WTC11 (cell line): Measurements from ENCODE around the gene PNPO. TPM values are rescaled to one million over a fixed set of nuclear protein-coding genes. Genes with fewer than 3 reads are reported as not detected.
A peak's percentile ranks its signal among the peaks of the same experiment; 100 is the strongest.

Source experiments
- ATAC-seq: fragments of 200-7000 bp; cut with Tn5 transposase; 2 replicates; pipeline ENCODE4 v1.10.0; 2021; ENCODE audit warnings: mild to moderate bottlenecking, moderate library complexity
- CTCF ChIA-PET: fragments of 300-600 bp; sonication (Branson Sonifier 250); formaldehyde crosslinking; loops from one replicate; lab custom pipeline; 2021; ENCODE audit warnings: antibody characterized with exemption; lab: Charles Lee
- POLR2A ChIA-PET: fragments of 350-600 bp; sonication (Branson Sonifier 250); formaldehyde crosslinking; loops from one replicate; lab custom pipeline; 2021; ENCODE audit warnings: antibody characterized with exemption; lab: Charles Lee
- DNase-seq: peaks from one replicate; pipeline ENCODE4 v3.0.0; 2021; ENCODE audit warnings: low spot score
- H3K27ac Mint-ChIP-seq: 2 replicates; pipeline ENCODE4 v1.8.0; 2021; ENCODE audit warnings: mixed read lengths
- H3K27me3 Mint-ChIP-seq: 2 replicates; pipeline ENCODE4 v1.8.0; 2021; ENCODE audit warnings: low read depth, mild to moderate bottlenecking, moderate library complexity, mixed read lengths
- H3K36me3 Mint-ChIP-seq: 2 replicates; pipeline ENCODE4 v1.8.0; 2021; ENCODE audit warnings: mixed read lengths
- H3K4me1 Mint-ChIP-seq: 2 replicates; pipeline ENCODE4 v1.8.0; 2022; ENCODE audit warnings: mixed read lengths
- H3K4me3 Mint-ChIP-seq: 2 replicates; pipeline ENCODE4 v1.8.0; 2021; ENCODE audit warnings: mild to moderate bottlenecking, moderate library complexity, mixed read lengths
- H3K9me3 Mint-ChIP-seq: 2 replicates; pipeline ENCODE4 v1.8.0; 2021; ENCODE audit warnings: mixed read lengths
- CREB1 ChIP-seq: sonication (generic); formaldehyde crosslinking; IDR thresholded peaks from 2 replicates; pipeline ENCODE4 v1.8.0; 2023; ENCODE audit warnings: mild to moderate bottlenecking, missing genetic modification reagents
- EMX1 ChIP-seq: fragments of 250-450 bp; sonication (Bioruptor Pico); IDR thresholded peaks from 2 replicates; pipeline ENCODE4 v1.8.0; 2021; ENCODE audit warnings: mild to moderate bottlenecking
- FOXK1 ChIP-seq: sonication (generic); formaldehyde crosslinking; IDR thresholded peaks from 2 replicates; pipeline ENCODE4 v1.8.0; 2022; ENCODE audit warnings: mild to moderate bottlenecking, moderate library complexity, missing genetic modification reagents
- FOXP1 ChIP-seq: sonication (generic); formaldehyde crosslinking; IDR thresholded peaks from 2 replicates; pipeline ENCODE4 v1.8.0; 2022; ENCODE audit warnings: missing genetic modification reagents, mild to moderate bottlenecking, moderate library complexity, borderline replicate concordance
- JAZF1 ChIP-seq: fragments of 250-450 bp; sonication (Bioruptor Pico); IDR thresholded peaks from 2 replicates; pipeline ENCODE4 v1.9.0; 2021; ENCODE audit warnings: moderate library complexity, mild to moderate bottlenecking, inconsistent platforms
- KAT7 ChIP-seq: sonication (generic); formaldehyde crosslinking; IDR thresholded peaks from 2 replicates; pipeline ENCODE4 v1.8.1; 2023; ENCODE audit warnings: missing genetic modification reagents, mild to moderate bottlenecking, borderline replicate concordance
- OVOL2 ChIP-seq: fragments of 250-450 bp; sonication (Bioruptor Pico); IDR thresholded peaks from 2 replicates; pipeline ENCODE4 v1.9.0; 2021; ENCODE audit warnings: mild to moderate bottlenecking, borderline replicate concordance
- RELA ChIP-seq: sonication (generic); formaldehyde crosslinking; IDR thresholded peaks from 2 replicates; pipeline ENCODE4 v1.8.1; 2022; ENCODE audit warnings: missing genetic modification reagents, mild to moderate bottlenecking, borderline replicate concordance
- RORB ChIP-seq: fragments of 250-450 bp; sonication (Bioruptor Pico); IDR thresholded peaks from 2 replicates; pipeline ENCODE4 v1.9.0; 2021; ENCODE audit warnings: mild to moderate bottlenecking
- SMAD3 ChIP-seq: sonication (generic); formaldehyde crosslinking; IDR thresholded peaks from 2 replicates; pipeline ENCODE4 v1.8.0; 2022; ENCODE audit warnings: missing genetic modification reagents, mild to moderate bottlenecking, borderline replicate concordance
- STAT6 ChIP-seq: sonication (generic); formaldehyde crosslinking; conservative IDR thresholded peaks from 2 replicates; pipeline ENCODE4 v1.8.1; 2023; ENCODE audit warnings: mild to moderate bottlenecking, low read depth, missing genetic modification reagents, moderate library complexity
- TCF7 ChIP-seq: sonication (generic); formaldehyde crosslinking; IDR thresholded peaks from 2 replicates; pipeline ENCODE4 v1.8.0; 2022; ENCODE audit warnings: mild to moderate bottlenecking, low read depth, missing genetic modification reagents, moderate library complexity
- ZNF317 ChIP-seq: sonication (generic); formaldehyde crosslinking; IDR thresholded peaks from 2 replicates; pipeline ENCODE4 v1.8.1; 2023; ENCODE audit warnings: low read depth, mild to moderate bottlenecking, moderate library complexity, missing genetic modification reagents, borderline replicate concordance
- total RNA-seq: library from RNA; stranded (reverse); gene quantifications from 3 replicates; pipeline ENCODE4 v1.2.3, GENCODE V29; 2021
- TF ChIP-seq, protein P1 (sequence below): sonication (generic); formaldehyde crosslinking; IDR thresholded peaks from 2 replicates; pipeline ENCODE4 v1.8.1; 2023; ENCODE audit warnings: mild to moderate bottlenecking, missing genetic modification reagents, borderline replicate concordance
- TF ChIP-seq, protein P2 (sequence below): fragments of 250-450 bp; sonication (Bioruptor Pico); IDR thresholded peaks from 2 replicates; pipeline ENCODE4 v1.9.0; 2021; ENCODE audit warnings: mild to moderate bottlenecking
- TF ChIP-seq, protein P3 (sequence below): sonication (generic); formaldehyde crosslinking; IDR thresholded peaks from 2 replicates; pipeline ENCODE4 v1.8.1; 2022; ENCODE audit warnings: low read depth, missing genetic modification reagents, borderline replicate concordance
- TF ChIP-seq, protein P4 (sequence below): sonication (generic); formaldehyde crosslinking; conservative IDR thresholded peaks from 2 replicates; pipeline ENCODE4 v1.8.1; 2022; ENCODE audit warnings: mild to moderate bottlenecking, missing genetic modification reagents
- TF ChIP-seq, protein P5 (sequence below): sonication (generic); formaldehyde crosslinking; IDR thresholded peaks from 2 replicates; pipeline ENCODE4 v1.8.1; 2022; ENCODE audit warnings: low read depth, mild to moderate bottlenecking, moderate library complexity, missing genetic modification reagents, borderline replicate concordance
- TF ChIP-seq, protein P6 (sequence below): sonication (generic); formaldehyde crosslinking; IDR thresholded peaks from 2 replicates; pipeline ENCODE4 v1.8.1; 2023; ENCODE audit warnings: mild to moderate bottlenecking, missing genetic modification reagents, moderate library complexity

Gene PNPO
- total RNA-seq, 1 experiment from 2014 or later = 12.2 TPM

GRCh38 chr17:47894498-47895346, 46.6 kb upstream of the PNPO start:
- Mint-ChIP-seq H3K4me1 (peaks cover 27% of the 10 kb centered on the region), H3K9me3 (no peaks in the 10 kb centered on the region), H3K4me3 (peak overlapping the region; percentile 97), H3K27me3 (no peaks in the 10 kb centered on the region), H3K27ac (peak overlapping the region; percentile 96), H3K36me3 (no peaks in the 10 kb centered on the region)
- DNase-seq (no peak), ATAC-seq (no peak)
- POLR2A ChIA-PET = interaction anchor here (0.7 to 1.8 kb wide), 10 partner anchors 10 to 244 kb away, joined by 3 to 15 read pairs (median 5); partner anchors contain the start of genes NFE2L1, SCRN2 and SP6
- CTCF ChIA-PET = interaction anchor here (0.7 to 18.5 kb wide), 20 partner anchors 10 to 244 kb away, joined by 3 to 1122 read pairs (median 5); partner anchors contain the start of genes CDK5RAP3, LRRC46, MRPL10 and OSBPL7
- TF ChIP-seq OVOL2 (no peak), RELA (no peak), SMAD3 (CRISPR knock-in tag) (no peak), CREB1 (no peak), EMX1 (CRISPR knock-in tag) (no peak), TCF7 (no peak), KAT7 (no peak), ZNF317 (CRISPR knock-in tag) (no peak), FOXP1 (no peak), JAZF1 (CRISPR knock-in tag) (no peak), STAT6 (CRISPR knock-in tag) (no peak), RORB (CRISPR knock-in tag) (no peak), FOXK1 (CRISPR knock-in tag) (no peak)
- TF ChIP-seq, protein P1, sequence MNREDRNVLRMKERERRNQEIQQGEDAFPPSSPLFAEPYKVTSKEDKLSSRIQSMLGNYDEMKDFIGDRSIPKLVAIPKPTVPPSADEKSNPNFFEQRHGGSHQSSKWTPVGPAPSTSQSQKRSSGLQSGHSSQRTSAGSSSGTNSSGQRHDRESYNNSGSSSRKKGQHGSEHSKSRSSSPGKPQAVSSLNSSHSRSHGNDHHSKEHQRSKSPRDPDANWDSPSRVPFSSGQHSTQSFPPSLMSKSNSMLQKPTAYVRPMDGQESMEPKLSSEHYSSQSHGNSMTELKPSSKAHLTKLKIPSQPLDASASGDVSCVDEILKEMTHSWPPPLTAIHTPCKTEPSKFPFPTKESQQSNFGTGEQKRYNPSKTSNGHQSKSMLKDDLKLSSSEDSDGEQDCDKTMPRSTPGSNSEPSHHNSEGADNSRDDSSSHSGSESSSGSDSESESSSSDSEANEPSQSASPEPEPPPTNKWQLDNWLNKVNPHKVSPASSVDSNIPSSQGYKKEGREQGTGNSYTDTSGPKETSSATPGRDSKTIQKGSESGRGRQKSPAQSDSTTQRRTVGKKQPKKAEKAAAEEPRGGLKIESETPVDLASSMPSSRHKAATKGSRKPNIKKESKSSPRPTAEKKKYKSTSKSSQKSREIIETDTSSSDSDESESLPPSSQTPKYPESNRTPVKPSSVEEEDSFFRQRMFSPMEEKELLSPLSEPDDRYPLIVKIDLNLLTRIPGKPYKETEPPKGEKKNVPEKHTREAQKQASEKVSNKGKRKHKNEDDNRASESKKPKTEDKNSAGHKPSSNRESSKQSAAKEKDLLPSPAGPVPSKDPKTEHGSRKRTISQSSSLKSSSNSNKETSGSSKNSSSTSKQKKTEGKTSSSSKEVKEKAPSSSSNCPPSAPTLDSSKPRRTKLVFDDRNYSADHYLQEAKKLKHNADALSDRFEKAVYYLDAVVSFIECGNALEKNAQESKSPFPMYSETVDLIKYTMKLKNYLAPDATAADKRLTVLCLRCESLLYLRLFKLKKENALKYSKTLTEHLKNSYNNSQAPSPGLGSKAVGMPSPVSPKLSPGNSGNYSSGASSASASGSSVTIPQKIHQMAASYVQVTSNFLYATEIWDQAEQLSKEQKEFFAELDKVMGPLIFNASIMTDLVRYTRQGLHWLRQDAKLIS (CRISPR knock-in tag) = no peak
- TF ChIP-seq, protein P2, sequence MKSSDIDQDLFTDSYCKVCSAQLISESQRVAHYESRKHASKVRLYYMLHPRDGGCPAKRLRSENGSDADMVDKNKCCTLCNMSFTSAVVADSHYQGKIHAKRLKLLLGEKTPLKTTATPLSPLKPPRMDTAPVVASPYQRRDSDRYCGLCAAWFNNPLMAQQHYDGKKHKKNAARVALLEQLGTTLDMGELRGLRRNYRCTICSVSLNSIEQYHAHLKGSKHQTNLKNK (CRISPR knock-in tag) = no peak
- TF ChIP-seq, protein P3, sequence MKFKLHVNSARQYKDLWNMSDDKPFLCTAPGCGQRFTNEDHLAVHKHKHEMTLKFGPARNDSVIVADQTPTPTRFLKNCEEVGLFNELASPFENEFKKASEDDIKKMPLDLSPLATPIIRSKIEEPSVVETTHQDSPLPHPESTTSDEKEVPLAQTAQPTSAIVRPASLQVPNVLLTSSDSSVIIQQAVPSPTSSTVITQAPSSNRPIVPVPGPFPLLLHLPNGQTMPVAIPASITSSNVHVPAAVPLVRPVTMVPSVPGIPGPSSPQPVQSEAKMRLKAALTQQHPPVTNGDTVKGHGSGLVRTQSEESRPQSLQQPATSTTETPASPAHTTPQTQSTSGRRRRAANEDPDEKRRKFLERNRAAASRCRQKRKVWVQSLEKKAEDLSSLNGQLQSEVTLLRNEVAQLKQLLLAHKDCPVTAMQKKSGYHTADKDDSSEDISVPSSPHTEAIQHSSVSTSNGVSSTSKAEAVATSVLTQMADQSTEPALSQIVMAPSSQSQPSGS (CRISPR knock-in tag) = no peak
- TF ChIP-seq, protein P4, sequence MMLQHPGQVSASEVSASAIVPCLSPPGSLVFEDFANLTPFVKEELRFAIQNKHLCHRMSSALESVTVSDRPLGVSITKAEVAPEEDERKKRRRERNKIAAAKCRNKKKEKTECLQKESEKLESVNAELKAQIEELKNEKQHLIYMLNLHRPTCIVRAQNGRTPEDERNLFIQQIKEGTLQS (CRISPR knock-in tag) = no peak
- TF ChIP-seq, protein P5, sequence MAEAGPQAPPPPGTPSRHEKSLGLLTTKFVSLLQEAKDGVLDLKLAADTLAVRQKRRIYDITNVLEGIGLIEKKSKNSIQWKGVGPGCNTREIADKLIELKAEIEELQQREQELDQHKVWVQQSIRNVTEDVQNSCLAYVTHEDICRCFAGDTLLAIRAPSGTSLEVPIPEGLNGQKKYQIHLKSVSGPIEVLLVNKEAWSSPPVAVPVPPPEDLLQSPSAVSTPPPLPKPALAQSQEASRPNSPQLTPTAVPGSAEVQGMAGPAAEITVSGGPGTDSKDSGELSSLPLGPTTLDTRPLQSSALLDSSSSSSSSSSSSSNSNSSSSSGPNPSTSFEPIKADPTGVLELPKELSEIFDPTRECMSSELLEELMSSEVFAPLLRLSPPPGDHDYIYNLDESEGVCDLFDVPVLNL (CRISPR knock-in tag) = no peak
- TF ChIP-seq, protein P6, sequence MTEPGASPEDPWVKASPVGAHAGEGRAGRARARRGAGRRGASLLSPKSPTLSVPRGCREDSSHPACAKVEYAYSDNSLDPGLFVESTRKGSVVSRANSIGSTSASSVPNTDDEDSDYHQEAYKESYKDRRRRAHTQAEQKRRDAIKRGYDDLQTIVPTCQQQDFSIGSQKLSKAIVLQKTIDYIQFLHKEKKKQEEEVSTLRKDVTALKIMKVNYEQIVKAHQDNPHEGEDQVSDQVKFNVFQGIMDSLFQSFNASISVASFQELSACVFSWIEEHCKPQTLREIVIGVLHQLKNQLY (CRISPR knock-in tag) = no peak
